ENCODE results near the gene ALDH1B1. TPM values are rescaled to one million over a fixed set of nuclear protein-coding genes. Genes with fewer than 3 reads are reported as not detected.

Gene ALDH1B1
- total and polyA plus RNA-seq, 12 donors, result 4.4 to 46.8 (median 19.3) TPM

GRCh38 chr9:38368731-38369130 lies 23.8 kb upstream of the ALDH1B1 start:
- no peak for TF ChIP-seq CTCF (IDR thresholded peaks at IDR 0.05)
- TF ChIP-seq POLR2A (IDR thresholded peaks at IDR 0.05), result no peak

GRCh38 chr9:38370176-38370575 lies 22.3 kb upstream of the ALDH1B1 start:
- Histone ChIP-seq H3K4me3 (no peak overlapping the region), H3K4me1 (replicated peaks in 1 of 2) (no peaks in the 10 kb centered on the region), H3K27me3 (no peaks in the 10 kb centered on the region), H3K27ac (no peak overlapping the region), H3K9me3 (replicated peaks in 1 of 3) (no peaks in the 10 kb centered on the region), H3K36me3 (replicated peaks in 1 of 2) (no peaks in the 10 kb centered on the region)
- DNase-seq, result no peak
- intact Hi-C loops (cut with DNase I), result loop anchor here in 1 of 2 donors (10.0 kb wide), 1 partner anchor 65 kb away; no protein-coding TSS in a partner anchor
- no peak for TF ChIP-seq CTCF (IDR thresholded peaks at IDR 0.05)
- TF ChIP-seq POLR2A (IDR thresholded peaks at IDR 0.05), result no peak
- WGBS, 4 donors, result 58 to 78% (median 67%) methylated on average over 3 to 4 of the region's 4 CpGs

More at GRCh38 chr9:38368731-38369130, 23.8 kb upstream of the ALDH1B1 start:
- H3K27me3 ChIP-seq, result no peaks in the 10 kb centered on the region
- no peak overlapping the region for H3K27ac ChIP-seq
- H3K36me3 ChIP-seq (replicated peaks in 1 of 2), result no peaks in the 10 kb centered on the region
- H3K4me3 ChIP-seq, result no peak overlapping the region
- no peaks in the 10 kb centered on the region for H3K9me3 ChIP-seq (replicated peaks in 1 of 3)
- no peaks in the 10 kb centered on the region for H3K4me1 ChIP-seq (replicated peaks in 1 of 2)
- intact Hi-C loops (cut with DNase I), result loop anchor here in 1 of 2 donors (10.0 kb wide), 1 partner anchor 454 kb away; no protein-coding TSS in a partner anchor
- DNase-seq, result no peak
- WGBS, 4 donors, result 66 to 82% (median 71%) methylated on average over 2 of the region's 2 CpGs

- Histone ChIP-seq H3K36me3 (replicated peaks in 1 of 2) (no peaks in the 10 kb centered on the region), H3K4me3 (no peak overlapping the region), H3K27ac (no peak overlapping the region), H3K9me3 (replicated peaks in 1 of 3) (no peaks in the 10 kb centered on the region), H3K4me1 (replicated peaks in 1 of 2) (no peaks in the 10 kb centered on the region), H3K27me3 (no peaks in the 10 kb centered on the region)
- 77 to 80% (median 78%) methylated on average over 2 of the region's 2 CpGs for WGBS, 4 donors
- DNase-seq, result peak in 6 of 7 donors; percentile 26 to 63 (median 32)
- intact Hi-C loops (cut with DNase I), result loop anchor here in 1 of 2 donors (10.0 kb wide), 1 partner anchor 63 kb away; no protein-coding TSS in a partner anchor
- TF ChIP-seq CTCF (IDR thresholded peaks at IDR 0.05) (peak in 3 of 6 experiments; percentile 31 to 40 (median 34)), POLR2A (IDR thresholded peaks at IDR 0.05) (no peak)
Measured at GRCh38 chr9:38371495-38371894, 21.0 kb upstream of the ALDH1B1 start.

GRCh38 chr9:38372762-38373619 lies 19.5 kb upstream of the ALDH1B1 start:
- intact Hi-C loops (cut with DNase I), result loop anchor here in 1 of 2 donors (10.0 kb wide), 1 partner anchor 62 kb away; no protein-coding TSS in a partner anchor
- H3K27me3 ChIP-seq, result no peaks in the 10 kb centered on the region
- WGBS, 4 donors, result 75 to 78% (median 77%) methylated on average over 10 of the region's 10 CpGs
- TF ChIP-seq CTCF (IDR thresholded peaks at IDR 0.05) (no peak), POLR2A (IDR thresholded peaks at IDR 0.05) (no peak)
- H3K4me3 ChIP-seq, result no peak overlapping the region
- H3K9me3 ChIP-seq (replicated peaks in 1 of 3), result no peaks in the 10 kb centered on the region
- no peaks in the 10 kb centered on the region for H3K36me3 ChIP-seq (replicated peaks in 1 of 2)
- H3K27ac ChIP-seq, result no peak overlapping the region
- DNase-seq, result peak in 1 of 7 donors; percentile 18
- no peaks in the 10 kb centered on the region for H3K4me1 ChIP-seq (replicated peaks in 1 of 2)
